T-helper 2 cell (primary cell): Measurements from ENCODE around the gene GAL3ST2.
A peak's percentile ranks its signal among the peaks of the same experiment; 100 is the strongest.
"Not testable (repeated sequence)": the region's sequence is repeated elsewhere in the genome, so short reads cannot be mapped to it uniquely, and the experiment has no call there.

Experiments used
- DNase-seq, 5 experiments: peaks; one replicate each; pipeline versions ENCODE4 v3.0.0 to v3.0.0-alpha.2; 2012 to 2022

Gene GAL3ST2

DNA sequence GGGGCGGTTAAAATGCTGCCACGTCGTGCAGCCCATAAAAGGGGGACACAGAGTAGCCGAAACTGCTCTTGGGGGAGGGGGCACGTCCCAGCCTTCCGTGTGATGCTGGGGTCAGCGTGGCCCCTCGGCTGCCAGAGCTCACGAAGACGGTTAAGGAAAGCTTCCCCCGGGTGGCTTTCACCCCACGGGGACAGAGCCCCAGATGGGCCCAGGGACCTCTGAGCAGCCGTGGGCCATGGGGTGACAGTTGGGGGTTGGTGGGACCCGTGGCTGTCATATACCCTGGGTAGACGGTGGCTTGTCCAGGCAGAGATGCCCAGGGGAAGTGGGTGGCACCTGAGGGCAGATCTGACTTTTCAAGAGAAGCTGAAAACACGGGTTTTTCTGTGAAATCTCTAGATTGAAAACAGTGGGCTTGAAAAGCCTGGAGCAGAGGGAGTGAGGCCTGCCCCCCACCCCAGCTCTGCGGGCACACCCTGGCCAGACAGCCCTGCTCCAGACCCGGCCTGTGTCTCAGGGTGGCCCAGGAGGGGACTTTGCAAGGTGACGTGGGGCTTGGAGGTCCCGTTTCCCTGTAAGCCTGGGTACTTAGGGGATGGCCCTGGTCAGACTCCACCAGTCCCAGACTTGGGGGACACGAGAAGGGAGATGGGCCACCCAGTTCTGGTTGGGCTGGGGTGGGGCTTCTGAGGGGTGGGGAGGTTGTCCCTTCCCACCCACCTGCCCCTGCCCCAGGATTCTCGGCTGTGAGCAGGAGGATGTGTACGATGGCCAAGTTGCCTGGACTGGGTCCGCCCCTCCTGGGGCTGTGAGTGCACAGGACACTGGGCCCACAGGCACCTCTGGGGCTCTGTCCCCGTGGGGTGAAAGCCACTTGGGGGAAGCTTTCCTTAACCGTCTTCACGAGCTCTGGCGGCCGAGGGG is 33.0 kb downstream of the GAL3ST2 start:
- no peak for DNase-seq

GRCh38 chr2:241810307-241811200 is 33.9 kb downstream of the GAL3ST2 start:
- DNase-seq, result no peak

DNA sequence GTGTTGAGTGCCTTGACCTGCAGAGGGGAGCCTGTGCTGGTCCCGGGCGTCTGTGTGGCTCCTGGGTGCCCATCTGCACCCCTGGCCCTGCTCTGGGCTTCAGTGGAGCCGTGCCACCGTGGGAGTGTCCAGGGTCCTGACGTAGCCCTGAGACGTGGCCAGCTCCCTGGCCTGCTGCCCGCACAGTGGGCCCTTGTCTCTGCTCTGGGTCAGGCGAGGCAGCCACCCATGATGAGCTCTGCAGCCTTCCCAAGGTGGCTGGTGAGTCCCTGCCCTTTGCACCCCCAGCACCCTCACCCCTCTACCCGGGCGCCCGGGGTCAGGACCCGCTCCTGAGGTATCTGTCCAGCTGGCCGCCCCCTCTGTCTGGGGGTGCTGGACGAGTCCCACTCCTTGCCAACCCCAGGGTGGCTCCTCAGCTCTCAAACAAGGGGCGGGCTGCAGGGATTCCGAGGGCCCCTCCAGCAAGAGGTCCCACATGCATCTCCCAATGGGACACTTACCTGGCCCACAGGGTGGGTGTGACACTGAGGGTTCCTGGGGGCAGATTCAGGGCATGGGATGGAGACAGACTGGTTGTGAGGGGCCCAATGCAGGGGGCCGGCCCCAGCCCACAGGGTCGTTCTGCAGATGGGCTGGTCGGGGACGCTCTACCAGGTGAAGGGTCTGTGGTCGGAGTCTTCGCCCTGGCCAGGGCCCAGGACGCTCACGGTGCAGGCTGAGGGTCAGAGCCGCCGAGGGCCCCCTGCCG is 34.8 kb downstream of the GAL3ST2 start:
- DNase-seq, result no peak

DNA sequence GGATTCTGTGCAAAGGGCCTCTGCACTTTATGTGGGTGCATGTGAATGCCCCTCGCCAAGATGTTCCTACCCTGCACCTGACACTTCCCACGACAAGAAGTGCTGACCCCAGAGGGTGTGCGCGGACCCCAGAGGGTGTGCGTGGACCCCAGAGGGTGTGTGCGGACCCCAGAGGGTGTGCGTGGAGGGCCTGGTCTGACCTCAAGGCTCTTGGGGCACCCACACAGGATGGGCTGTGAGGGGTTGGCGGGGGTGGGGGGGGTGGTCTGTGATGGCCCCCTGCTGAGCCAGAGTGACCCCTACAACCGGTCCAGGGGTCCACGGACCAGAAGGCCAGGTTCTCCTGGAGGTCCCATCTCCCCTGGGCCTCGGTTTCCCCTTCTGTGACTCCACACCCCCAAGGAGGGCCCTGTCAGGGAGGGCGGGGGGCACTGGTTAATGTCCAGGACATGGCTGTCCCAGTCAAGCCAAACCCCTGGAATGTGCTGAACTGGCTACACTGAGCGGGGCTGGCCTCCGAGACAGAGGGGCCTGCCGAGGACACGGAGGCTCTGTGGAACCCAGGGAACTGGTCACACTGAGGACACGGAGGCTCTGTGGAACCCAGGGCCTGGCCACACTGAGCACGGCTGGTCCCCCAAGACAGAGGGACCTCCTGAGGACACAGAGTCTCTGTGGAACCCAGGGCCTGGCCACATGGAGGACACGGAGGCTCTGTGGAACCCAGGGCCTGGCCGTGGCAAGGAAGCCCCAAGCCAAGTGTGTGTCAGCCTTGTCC is 35.5 kb downstream of the GAL3ST2 start:
- no peak for DNase-seq

DNA sequence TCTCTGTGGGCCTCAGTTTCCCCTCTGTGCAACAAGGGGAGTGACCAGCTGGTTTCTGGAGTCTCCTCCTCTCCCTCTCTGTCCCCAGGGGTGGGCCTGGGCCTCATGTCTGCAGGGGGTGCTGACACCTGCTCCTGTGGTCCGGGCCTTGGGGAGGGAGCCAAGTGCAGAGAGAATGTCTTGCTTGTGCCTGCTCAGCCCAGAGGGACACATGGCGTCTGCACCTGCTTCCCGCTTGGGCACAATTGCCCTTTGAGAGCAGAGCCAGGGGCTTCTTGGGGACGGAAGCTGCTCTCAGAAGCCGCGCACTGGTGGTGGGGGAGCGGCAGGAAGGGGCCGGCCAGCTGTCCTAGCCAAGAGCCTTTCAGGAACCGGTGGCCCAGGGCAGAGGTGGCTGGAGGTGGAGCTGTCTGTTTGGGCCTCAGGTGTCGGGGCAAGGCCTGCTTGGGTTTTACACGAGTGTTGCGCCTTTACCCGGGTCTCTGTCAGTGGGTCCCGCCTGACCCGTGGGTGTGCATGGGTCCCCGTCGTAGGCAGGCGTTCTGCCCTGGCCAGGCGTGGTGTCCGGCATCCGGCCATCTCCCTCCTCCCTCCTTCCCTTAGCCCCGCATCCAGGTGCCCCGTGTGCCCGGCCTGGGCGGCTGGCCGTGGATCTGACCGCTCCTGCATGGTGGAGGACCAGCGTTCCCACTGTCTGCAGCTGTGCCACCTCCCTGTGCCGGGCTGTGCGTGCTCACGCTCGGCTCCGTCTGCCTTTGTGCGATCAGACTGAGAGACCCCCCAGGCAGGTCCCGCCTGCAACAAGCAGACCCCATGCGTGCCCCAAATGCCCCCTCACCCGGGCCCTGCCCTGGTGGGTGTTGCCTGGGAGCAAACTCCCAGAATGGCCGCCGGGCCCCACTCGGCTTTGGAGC is 36.4 kb downstream of the GAL3ST2 start:
- DNase-seq, result no peak

- peak in 1 of 5 experiments; percentile 75 for DNase-seq
These were observed 37.2 kb downstream of the GAL3ST2 start for GRCh38 chr2:241813644-241814392.

DNA sequence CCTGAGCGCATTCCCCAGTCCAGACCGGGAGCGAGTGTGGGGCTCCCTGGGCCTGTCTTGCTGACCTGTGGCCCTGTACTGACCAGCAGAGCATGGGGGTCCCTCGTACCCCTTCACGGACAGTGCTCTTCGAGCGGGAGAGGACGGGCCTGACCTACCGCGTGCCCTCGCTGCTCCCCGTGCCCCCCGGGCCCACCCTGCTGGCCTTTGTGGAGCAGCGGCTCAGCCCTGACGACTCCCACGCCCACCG is 37.7 kb downstream of the GAL3ST2 start:
- DNase-seq, result no peak

- DNase-seq, result no peak
These were observed 38.2 kb downstream of the GAL3ST2 start for GRCh38 chr2:241814643-241815476.

- DNase-seq, result no peak
These were observed 39.1 kb downstream of the GAL3ST2 start for GRCh38 chr2:241815477-241816430.

DNA sequence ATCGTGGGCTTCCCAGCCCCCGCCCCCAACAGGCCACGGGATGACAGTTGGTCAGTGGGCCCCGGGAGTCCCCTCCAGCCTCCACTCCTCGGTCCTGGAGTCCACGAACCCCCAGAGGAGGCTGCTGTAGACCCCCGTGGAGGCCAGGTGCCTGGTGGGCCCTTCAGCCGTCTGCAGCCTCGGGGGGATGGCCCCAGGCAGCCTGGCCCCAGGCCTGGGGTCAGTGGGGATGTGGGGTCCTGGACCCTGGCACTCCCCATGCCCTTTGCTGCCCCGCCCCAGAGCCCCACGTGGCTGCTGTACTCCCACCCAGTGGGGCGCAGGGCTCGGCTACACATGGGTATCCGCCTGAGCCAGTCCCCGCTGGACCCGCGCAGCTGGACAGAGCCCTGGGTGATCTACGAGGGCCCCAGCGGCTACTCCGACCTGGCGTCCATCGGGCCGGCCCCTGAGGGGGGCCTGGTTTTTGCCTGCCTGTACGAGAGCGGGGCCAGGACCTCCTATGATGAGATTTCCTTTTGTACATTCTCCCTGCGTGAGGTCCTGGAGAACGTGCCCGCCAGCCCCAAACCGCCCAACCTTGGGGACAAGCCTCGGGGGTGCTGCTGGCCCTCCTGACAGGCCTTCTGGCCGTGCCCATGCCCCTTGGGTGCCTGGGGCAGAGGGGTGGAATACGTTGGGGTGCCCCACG is 40.0 kb downstream of the GAL3ST2 start:
- no peak for DNase-seq

GRCh38 chr2:241817126-241817820 is 40.7 kb downstream of the GAL3ST2 start:
- peak in 1 of 5 experiments; percentile 20 for DNase-seq

GRCh38 chr2:241817821-241818215 is 41.2 kb downstream of the GAL3ST2 start:
- not testable (repeated sequence) for DNase-seq

DNA sequence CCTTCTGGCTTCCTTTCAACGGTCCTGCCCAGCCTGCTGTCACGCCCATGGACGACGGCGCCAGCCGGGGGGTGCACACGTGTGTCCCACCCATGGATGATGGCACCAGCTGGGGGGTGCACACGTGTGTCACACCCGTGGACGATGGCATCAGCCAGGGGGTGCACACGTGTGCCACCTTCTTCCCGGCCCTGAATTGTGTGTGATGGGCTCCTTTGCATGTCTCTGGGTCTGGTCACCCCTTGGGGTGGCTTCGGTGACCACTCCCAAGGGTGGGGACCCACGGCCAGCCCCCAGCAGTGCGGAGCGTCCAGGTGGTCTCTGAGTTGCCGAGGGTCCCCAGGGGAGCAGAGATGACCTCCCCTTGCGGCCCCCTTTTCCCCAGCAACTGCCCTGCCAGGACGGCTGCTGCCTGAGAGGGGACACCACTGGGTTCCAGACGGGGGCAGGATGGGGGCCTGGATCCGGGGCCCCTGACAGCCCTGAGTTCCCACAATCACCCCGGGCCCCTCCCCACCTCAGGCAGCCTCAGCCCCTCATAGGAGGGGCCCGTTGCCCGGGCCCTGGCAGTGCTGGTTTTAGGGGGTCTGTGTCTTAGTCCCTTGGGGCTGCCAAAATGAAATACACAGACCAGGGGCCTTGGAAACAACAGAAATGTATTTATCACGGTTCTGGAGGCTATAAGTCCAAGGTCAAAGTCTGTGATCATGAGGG is 41.8 kb downstream of the GAL3ST2 start:
- no peak for DNase-seq

- DNase-seq, result no peak
These were observed 42.3 kb downstream of the GAL3ST2 start for GRCh38 chr2:241818943-241819270.

DNA sequence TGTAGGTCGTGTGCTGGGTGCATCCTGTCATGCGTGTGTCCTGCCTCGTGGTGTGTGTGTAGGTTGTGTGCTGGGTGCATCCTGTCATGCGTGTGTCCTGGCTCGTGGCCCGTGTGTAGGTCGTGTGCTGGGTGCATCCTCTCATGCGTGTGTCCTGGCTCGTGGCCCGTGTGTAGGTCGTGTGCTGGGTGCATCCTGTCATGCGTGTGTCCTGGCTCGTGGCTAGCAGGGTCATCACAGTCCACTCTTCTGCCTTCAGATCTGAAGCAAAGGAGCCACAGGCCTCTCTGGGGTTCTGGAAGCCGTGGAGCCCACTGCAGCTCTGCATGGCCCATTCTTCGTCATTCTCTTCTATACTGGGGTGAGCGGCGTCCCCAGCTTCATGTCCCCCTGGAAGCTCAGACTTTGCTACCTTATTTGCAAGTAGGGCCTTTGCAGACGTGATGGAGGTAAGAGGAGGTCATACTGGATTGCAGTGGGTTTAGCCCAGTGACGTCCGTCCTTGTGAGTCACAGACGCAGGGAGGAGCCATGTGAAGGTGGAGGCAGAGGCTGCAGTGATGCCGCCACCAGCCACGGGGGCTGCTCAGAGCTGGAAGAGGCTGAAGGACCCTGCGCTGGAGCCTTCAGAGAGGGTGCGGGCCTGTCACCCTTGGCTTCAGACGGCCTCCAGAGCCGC is 43.5 kb downstream of the GAL3ST2 start:
- DNase-seq, result not testable (repeated sequence)
